GM12878 (cell line): ENCODE results near the gene PIP4K2A.

Experiments used
- CTCF ChIP-seq, 3 experiments: IDR thresholded peaks in 2 of 3; conservative IDR thresholded peaks in 1 of 3; 2 replicates each; pipeline ENCODE4 v1.5.1; 2011; ENCODE audit warnings: low read depth in 3 of 3, low read length in 3 of 3, mild to moderate bottlenecking in 3 of 3, control low read depth in 2 of 3, moderate library complexity in 2 of 3, inconsistent platforms in 1 of 3, mixed read lengths in 1 of 3; ENCODE audit not compliant: control insufficient read depth in 2 of 3, insufficient read depth in 1 of 3; ENCODE audit errors: extremely low read depth in 1 of 3
- NFIC ChIP-seq: IDR thresholded peaks from 2 replicates; pipeline ENCODE4 v1.6.1; 2012; ENCODE audit warnings: low read depth, mild to moderate bottlenecking, inconsistent platforms, low read length, moderate library complexity

GRCh38 chr10:22723343-22723779, 9.0 kb upstream of the PIP4K2A start:
- no peak for TF ChIP-seq CTCF (IDR thresholded peaks at IDR 0.05 in 2 of 3, conservative IDR thresholded peaks at IDR 0.05 in 1 of 3; ENCODE audit: control insufficient read depth in 2 of 3, extremely low read depth in 1 of 3, insufficient read depth in 1 of 3, low read depth in 3 of 3, low read length in 3 of 3)
- TF ChIP-seq NFIC: peak; percentile 93
